K562 (cell line): Measurements from ENCODE around the gene MARCHF9. TPM values are rescaled to one million over a fixed set of nuclear protein-coding genes. Genes with fewer than 3 reads are reported as not detected.

ENCODE experiments used
- CEBPG ChIP-seq, 3 experiments: fragments of 200-800 bp in 1 of 3; sonication (Bioruptor generic) in 1 of 3; sonication (generic) in 1 of 3; formaldehyde crosslinking in 1 of 3; IDR thresholded peaks in 2 of 3; conservative IDR thresholded peaks in 1 of 3; 2 replicates each; pipeline versions ENCODE4 v1.6.1 to v1.8.0; 2016 to 2022; ENCODE audit warnings: missing compliant biosample characterization in 2 of 3, missing genetic modification characterization in 2 of 3, mild to moderate bottlenecking in 1 of 3, missing genetic modification reagents in 1 of 3
- CHCHD3 ChIP-seq: fragments of 250-450 bp; sonication (Bioruptor Pico); IDR thresholded peaks from 2 replicates; pipeline ENCODE4 v2.1.2; 2022; ENCODE audit warnings: mild to moderate bottlenecking
- CHD2 ChIP-seq: IDR thresholded peaks from 2 replicates; pipeline ENCODE4 v1.6.1; 2011; ENCODE audit warnings: low read depth, low read length
- EHMT2 ChIP-seq: fragments of 450-650 bp; IDR thresholded peaks from 2 replicates; pipeline ENCODE4 v1.6.1; 2018; ENCODE audit warnings: antibody characterized with exemption
- ETV5 ChIP-seq: sonication (generic); formaldehyde crosslinking; IDR thresholded peaks from 2 replicates; pipeline ENCODE4 v1.4.0; 2020; ENCODE audit warnings: low read depth, mild to moderate bottlenecking, missing genetic modification reagents
- NELFE ChIP-seq: IDR thresholded peaks from 2 replicates; pipeline ENCODE4 v1.6.1; 2011; ENCODE audit warnings: mild to moderate bottlenecking; ENCODE audit not compliant: insufficient read depth, insufficient read length
- SNRNP70 ChIP-seq: fragments of 200-400 bp; formaldehyde crosslinking; optimal IDR thresholded peaks from 2 replicates; pipeline ENCODE3; 2017; ENCODE audit warnings: low read depth, low read length
- U2AF2 ChIP-seq: fragments of 200-400 bp; formaldehyde crosslinking; optimal IDR thresholded peaks from 2 replicates; pipeline ENCODE3; 2017; ENCODE audit warnings: low read depth, mild to moderate bottlenecking, low read length
- ZNF232 ChIP-seq: sonication (generic); formaldehyde crosslinking; IDR thresholded peaks from 2 replicates; pipeline ENCODE4 v1.8.0; 2022; ENCODE audit warnings: mild to moderate bottlenecking, missing genetic modification reagents
- ZNF263 ChIP-seq: sonication (generic); formaldehyde crosslinking; IDR thresholded peaks from 2 replicates; pipeline ENCODE4 v1.8.0; 2022; ENCODE audit warnings: mild to moderate bottlenecking, missing genetic modification reagents, borderline replicate concordance
- ZNF586 ChIP-seq: fragments of 450-650 bp; formaldehyde crosslinking; conservative IDR thresholded peaks from 2 replicates; pipeline ENCODE4 v1.4.0; 2020; ENCODE audit warnings: mild to moderate bottlenecking, moderate library complexity
- ZNF76 ChIP-seq: fragments of 250-450 bp; sonication (Bioruptor Pico); IDR thresholded peaks from 2 replicates; pipeline ENCODE4 v1.4.0; 2020; ENCODE audit warnings: mild to moderate bottlenecking, moderate library complexity, borderline replicate concordance
- polyA plus RNA-seq, 8 experiments: library from polyadenylated mRNA; depleted of rRNA in 4 of 8; stranded (reverse) in 5 of 8; unstranded in 3 of 8; fragments of >200 nt; fragmentation: Nextera tagmentation in 2 of 8; fragmentation: Illumina TruSeq in 1 of 8; extraction: Ambion mirVana in 2 of 8; extraction: Trizol in 1 of 8; gene quantifications; 2 replicates each; pipeline versions ENCODE4 v1.2.1 to v1.2.3, GENCODE V29; 2011 to 2014; ENCODE audit warnings: inconsistent platforms in 1 of 8, missing spikeins in 1 of 8
- total RNA-seq, 7 experiments: library from RNA; depleted of rRNA in 6 of 7; stranded (reverse); fragments of >200 nt in 6 of 7; fragmentation: Illumina TruSeq in 2 of 7; extraction: Trizol in 2 of 7; gene quantifications; 2 replicates each; pipeline versions ENCODE4 v1.2.1 to v1.2.3, GENCODE V29; 2011 to 2021; ENCODE audit warnings: low replicate concordance in 1 of 7
- TF ChIP-seq, protein P1 (sequence below): fragments of 450-650 bp; IDR thresholded peaks from 2 replicates; pipeline ENCODE4 v1.6.1; 2017; ENCODE audit warnings: antibody characterized with exemption
- TF ChIP-seq, protein P2 (sequence below): fragments of 450-650 bp; formaldehyde crosslinking; IDR thresholded peaks from 2 replicates; pipeline ENCODE4 v1.4.0; 2020; ENCODE audit warnings: mild to moderate bottlenecking, moderate library complexity
- TF ChIP-seq, protein P3 (sequence below): fragments of 450-650 bp; formaldehyde crosslinking; IDR thresholded peaks from 2 replicates; pipeline ENCODE4 v1.4.0; 2020; ENCODE audit warnings: mild to moderate bottlenecking, moderate library complexity
- TF ChIP-seq, protein P4 (sequence below): IDR thresholded peaks from 2 replicates; pipeline ENCODE4 v1.6.1; 2011; ENCODE audit not compliant: insufficient read length; ENCODE audit errors: extremely low read depth
- TF ChIP-seq, protein P5 (sequence below): fragments of 450-650 bp; IDR thresholded peaks from 2 replicates; pipeline ENCODE4 v1.6.1; 2016; ENCODE audit warnings: missing biosample characterization, missing genetic modification characterization
- TF ChIP-seq, protein P6 (sequence below): sonication (generic); formaldehyde crosslinking; IDR thresholded peaks from 2 replicates; pipeline ENCODE4 v1.8.1; 2022; ENCODE audit warnings: missing genetic modification reagents

MARCHF9 gene
- total and polyA plus RNA-seq, 9 of the 15 experiments (the other 6 are each of a cell fraction or from before 2014, with no cell fraction given) = 0.80 to 12.4 (median 6.2) TPM

DNA sequence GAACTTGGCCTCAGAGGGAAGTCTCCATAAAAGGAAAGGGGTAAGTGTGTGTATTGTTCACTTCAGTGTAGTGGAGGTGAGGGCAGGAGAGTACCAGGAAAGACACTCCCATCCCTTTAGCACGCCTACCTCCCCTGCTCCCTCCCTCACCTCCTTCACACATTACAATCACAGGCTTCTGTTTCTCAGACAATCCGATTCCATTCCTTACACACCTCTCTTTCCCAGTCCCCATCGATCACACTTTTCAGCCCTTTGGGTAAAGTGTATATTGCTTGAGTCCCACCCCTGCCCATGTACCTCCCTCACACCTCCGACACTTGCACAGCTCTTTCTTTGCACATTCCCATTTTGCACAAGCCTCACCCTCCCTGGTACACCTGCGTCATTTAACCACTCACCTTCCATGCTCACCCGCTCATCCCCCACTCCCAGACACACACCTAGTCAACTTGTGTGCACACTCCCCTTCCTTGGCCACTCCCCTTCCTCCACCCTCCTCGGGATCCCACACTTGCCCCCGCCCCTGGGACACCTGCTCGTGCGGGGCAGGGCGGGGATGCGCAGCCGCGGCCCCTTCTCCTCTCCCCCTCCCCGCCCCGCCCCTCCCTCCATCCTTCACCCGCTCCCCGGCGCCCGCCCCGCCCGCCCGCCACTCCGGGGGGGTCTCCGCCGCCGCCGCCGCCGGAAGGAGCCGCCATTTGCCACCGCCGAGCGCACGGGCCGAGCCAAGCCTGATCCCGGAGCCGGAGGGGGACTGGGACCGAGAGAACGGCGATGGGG is at the start of gene MARCHF9 (continued):
- TF ChIP-seq, protein P1, sequence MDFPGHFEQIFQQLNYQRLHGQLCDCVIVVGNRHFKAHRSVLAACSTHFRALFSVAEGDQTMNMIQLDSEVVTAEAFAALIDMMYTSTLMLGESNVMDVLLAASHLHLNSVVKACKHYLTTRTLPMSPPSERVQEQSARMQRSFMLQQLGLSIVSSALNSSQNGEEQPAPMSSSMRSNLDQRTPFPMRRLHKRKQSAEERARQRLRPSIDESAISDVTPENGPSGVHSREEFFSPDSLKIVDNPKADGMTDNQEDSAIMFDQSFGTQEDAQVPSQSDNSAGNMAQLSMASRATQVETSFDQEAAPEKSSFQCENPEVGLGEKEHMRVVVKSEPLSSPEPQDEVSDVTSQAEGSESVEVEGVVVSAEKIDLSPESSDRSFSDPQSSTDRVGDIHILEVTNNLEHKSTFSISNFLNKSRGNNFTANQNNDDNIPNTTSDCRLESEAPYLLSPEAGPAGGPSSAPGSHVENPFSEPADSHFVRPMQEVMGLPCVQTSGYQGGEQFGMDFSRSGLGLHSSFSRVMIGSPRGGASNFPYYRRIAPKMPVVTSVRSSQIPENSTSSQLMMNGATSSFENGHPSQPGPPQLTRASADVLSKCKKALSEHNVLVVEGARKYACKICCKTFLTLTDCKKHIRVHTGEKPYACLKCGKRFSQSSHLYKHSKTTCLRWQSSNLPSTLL = 0 out of 2 replicates have a peak, but pooled peaks have one; percentile 41
- TF ChIP-seq, protein P2, sequence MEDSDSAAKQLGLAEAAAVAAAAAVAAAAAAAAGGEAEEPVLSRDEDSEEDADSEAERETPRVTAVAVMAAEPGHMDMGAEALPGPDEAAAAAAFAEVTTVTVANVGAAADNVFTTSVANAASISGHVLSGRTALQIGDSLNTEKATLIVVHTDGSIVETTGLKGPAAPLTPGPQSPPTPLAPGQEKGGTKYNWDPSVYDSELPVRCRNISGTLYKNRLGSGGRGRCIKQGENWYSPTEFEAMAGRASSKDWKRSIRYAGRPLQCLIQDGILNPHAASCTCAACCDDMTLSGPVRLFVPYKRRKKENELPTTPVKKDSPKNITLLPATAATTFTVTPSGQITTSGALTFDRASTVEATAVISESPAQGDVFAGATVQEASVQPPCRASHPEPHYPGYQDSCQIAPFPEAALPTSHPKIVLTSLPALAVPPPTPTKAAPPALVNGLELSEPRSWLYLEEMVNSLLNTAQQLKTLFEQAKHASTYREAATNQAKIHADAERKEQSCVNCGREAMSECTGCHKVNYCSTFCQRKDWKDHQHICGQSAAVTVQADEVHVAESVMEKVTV = no peak
- no peak for TF ChIP-seq CEBPG (CRISPR knock-in tag; IDR thresholded peaks at IDR 0.05)
- TF ChIP-seq CEBPG (tag; conservative IDR thresholded peaks at IDR 0.05 in 1 of 2, IDR thresholded peaks at IDR 0.05 in 1 of 2) = no peak
- TF ChIP-seq ZNF586 = no peak
- TF ChIP-seq, protein P3, sequence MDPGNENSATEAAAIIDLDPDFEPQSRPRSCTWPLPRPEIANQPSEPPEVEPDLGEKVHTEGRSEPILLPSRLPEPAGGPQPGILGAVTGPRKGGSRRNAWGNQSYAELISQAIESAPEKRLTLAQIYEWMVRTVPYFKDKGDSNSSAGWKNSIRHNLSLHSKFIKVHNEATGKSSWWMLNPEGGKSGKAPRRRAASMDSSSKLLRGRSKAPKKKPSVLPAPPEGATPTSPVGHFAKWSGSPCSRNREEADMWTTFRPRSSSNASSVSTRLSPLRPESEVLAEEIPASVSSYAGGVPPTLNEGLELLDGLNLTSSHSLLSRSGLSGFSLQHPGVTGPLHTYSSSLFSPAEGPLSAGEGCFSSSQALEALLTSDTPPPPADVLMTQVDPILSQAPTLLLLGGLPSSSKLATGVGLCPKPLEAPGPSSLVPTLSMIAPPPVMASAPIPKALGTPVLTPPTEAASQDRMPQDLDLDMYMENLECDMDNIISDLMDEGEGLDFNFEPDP (CRISPR knock-in tag) = no peak
- TF ChIP-seq CHCHD3 (CRISPR knock-in tag) = no peak
- TF ChIP-seq, protein P4, sequence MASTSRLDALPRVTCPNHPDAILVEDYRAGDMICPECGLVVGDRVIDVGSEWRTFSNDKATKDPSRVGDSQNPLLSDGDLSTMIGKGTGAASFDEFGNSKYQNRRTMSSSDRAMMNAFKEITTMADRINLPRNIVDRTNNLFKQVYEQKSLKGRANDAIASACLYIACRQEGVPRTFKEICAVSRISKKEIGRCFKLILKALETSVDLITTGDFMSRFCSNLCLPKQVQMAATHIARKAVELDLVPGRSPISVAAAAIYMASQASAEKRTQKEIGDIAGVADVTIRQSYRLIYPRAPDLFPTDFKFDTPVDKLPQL = no peak
- no peak for TF ChIP-seq ZNF76
- TF ChIP-seq CHD2 = no peak
- no peak for TF ChIP-seq U2AF2
- TF ChIP-seq EHMT2 = peak; percentile 60
- TF ChIP-seq ZNF263 = no peak
- TF ChIP-seq, protein P5, sequence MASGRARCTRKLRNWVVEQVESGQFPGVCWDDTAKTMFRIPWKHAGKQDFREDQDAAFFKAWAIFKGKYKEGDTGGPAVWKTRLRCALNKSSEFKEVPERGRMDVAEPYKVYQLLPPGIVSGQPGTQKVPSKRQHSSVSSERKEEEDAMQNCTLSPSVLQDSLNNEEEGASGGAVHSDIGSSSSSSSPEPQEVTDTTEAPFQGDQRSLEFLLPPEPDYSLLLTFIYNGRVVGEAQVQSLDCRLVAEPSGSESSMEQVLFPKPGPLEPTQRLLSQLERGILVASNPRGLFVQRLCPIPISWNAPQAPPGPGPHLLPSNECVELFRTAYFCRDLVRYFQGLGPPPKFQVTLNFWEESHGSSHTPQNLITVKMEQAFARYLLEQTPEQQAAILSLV = no peak
- TF ChIP-seq NELFE = no peak
- no peak for TF ChIP-seq ETV5 (CRISPR knock-in tag)
- no peak for TF ChIP-seq ZNF232 (CRISPR knock-in tag)
- no peak for TF ChIP-seq SNRNP70
- TF ChIP-seq, protein P6, sequence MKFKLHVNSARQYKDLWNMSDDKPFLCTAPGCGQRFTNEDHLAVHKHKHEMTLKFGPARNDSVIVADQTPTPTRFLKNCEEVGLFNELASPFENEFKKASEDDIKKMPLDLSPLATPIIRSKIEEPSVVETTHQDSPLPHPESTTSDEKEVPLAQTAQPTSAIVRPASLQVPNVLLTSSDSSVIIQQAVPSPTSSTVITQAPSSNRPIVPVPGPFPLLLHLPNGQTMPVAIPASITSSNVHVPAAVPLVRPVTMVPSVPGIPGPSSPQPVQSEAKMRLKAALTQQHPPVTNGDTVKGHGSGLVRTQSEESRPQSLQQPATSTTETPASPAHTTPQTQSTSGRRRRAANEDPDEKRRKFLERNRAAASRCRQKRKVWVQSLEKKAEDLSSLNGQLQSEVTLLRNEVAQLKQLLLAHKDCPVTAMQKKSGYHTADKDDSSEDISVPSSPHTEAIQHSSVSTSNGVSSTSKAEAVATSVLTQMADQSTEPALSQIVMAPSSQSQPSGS (CRISPR knock-in tag) = no peak
